ENCODE results near the gene KRTCAP2. TPM values are rescaled to one million over a fixed set of nuclear protein-coding genes. Genes with fewer than 3 reads are reported as not detected.
"Not testable (repeated sequence)": the region's sequence is repeated elsewhere in the genome, so short reads cannot be mapped to it uniquely, and the experiment has no call there.

Gene KRTCAP2
- total RNA-seq, 1 experiment from 2014 or later, result 204 TPM

DNA sequence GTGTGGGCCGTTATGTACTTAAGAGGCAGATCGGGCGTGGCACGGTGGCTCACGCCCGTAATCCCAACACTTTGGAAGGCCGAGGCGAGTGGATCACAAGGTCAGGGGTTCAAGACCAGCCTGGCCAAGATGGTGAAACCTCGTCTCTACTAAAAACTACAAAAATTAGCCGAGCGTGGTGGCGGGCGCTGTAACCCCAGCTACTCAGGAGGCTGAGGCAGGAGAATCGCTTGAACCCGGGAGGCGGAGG lies 20.8 kb upstream of the KRTCAP2 start:
- H3K36me3 ChIP-seq (replicated peaks; ENCODE audit: control insufficient read depth, insufficient read depth, low read length), result peaks cover 19% of the 10 kb centered on the region
- not testable (repeated sequence) for H3K27me3 ChIP-seq (ENCODE audit: control insufficient read depth, insufficient read depth, low read length); DNase-seq
- H3K4me3 ChIP-seq (ENCODE audit: insufficient read depth, low read depth, low read length), result peak overlapping the region; percentile 82

DNA sequence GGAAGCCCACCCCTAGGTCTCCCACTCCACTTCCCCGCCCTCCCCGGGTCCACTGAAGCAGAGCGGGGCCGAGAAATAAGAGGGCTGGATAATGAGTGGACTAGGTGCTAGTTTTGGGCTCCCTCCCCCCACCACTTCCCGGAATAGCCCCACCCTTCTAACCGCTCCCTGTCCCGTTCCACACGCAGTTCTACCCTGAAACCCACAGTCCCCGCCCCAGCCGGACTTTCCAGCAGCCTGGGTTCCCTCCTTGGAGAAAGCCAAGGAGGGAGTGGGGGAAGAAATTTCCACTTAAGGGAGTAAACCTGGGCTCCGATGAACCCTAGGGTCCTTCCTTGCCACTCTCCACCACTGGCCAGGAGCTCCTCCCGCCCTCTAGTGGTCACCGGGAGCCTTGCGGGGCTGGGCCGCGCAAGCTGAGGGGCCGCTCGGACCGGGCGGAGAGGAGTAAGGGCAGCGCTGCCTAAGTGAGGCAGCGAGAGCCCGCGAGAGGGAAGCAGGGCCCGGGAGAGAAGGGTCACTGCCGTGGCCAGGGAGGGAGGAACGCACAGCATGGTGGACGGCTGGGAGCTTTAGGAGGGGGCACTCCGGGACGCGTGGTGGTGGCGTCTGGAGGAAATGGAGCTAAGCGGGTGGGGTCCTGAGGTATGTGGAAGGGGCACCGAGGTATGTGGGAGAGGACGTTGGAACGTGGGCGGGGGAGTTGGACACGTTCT lies 20.3 kb upstream of the KRTCAP2 start:
- peaks cover 17% of the 10 kb centered on the region for H3K36me3 ChIP-seq (replicated peaks; ENCODE audit: control insufficient read depth, insufficient read depth, low read length)
- H3K4me3 ChIP-seq (ENCODE audit: insufficient read depth, low read depth, low read length), result peak overlapping the region; percentile 82
- DNase-seq, result peak; percentile 96
- H3K27me3 ChIP-seq (ENCODE audit: control insufficient read depth, insufficient read depth, low read length), result no peaks in the 10 kb centered on the region

DNA sequence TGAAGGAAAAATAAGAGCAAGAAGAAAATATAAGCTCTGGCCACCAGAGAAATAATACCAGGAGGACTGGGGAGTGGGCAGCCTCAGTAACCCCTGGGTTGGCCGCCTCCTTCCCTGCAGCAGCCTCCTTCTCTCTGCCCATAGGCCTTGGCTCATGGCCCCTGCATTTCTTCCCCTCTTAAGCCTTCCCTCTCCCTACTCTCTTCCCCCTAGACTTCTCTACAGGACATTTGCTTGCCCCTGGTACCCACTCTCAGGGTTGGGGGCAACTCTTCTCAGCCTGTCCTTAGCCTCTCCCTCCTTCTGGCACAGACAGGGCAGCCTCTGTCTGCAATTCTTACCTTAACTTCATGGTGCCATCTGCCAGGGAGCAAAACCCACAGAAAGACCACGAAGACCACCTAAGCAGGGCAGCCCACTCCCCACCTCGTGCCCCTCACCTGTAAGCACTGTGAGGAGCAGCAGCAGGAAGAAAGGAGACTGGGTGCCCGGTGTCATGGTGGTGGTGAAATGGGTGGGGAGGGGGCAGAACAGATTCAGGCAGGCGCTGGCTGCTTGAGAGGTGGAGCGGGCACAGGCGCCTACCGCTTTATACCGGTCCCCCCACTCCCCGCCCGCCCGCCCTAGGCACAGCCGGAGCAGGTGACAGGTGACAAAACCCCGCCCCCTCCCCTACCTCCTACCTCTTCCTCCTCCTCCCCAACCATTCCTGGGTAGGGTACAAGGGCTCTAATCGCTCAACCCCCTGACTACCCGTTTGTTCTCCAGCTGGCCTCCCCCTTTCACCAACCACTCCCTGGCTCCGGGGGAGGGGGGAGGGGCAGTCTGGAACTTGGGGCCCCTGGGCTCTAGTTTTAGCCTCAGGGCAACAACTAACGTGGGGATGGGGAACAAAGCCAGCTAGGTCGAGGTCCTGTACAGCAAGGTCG lies 19.5 kb upstream of the KRTCAP2 start:
- H3K36me3 ChIP-seq (replicated peaks; ENCODE audit: control insufficient read depth, insufficient read depth, low read length), result peaks cover 8% of the 10 kb centered on the region
- DNase-seq, result peak; percentile 90
- H3K4me3 ChIP-seq (ENCODE audit: insufficient read depth, low read depth, low read length), result peak overlapping the region; percentile 82

DNA sequence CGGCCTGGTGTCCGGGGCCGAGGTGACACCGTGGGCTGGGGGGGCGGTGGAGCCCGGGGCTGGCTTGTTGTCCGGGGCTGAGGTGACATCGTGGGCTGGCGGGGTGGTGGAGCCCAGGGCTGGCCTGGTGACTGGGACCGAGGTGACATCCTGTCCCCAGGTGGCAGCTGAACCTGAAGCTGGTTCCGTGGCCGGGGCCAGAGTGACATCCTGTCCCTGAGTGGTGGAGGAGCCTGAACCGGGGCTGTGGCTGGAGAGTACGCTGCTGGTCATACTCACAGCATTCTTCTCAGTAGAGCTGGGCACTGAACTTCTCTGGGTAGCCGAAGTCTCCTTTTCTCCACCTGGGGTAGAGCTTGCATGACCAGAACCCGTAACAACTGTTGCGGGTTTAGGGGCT lies 18.8 kb upstream of the KRTCAP2 start:
- peaks cover 3% of the 10 kb centered on the region for H3K36me3 ChIP-seq (replicated peaks; ENCODE audit: control insufficient read depth, insufficient read depth, low read length)
- no peak overlapping the region for H3K4me3 ChIP-seq (ENCODE audit: insufficient read depth, low read depth, low read length)
- H3K27me3 ChIP-seq (ENCODE audit: control insufficient read depth, insufficient read depth, low read length), result no peaks in the 10 kb centered on the region
- DNase-seq, result peak; percentile 43

More for the DNA sequence above, 19.5 kb upstream of the KRTCAP2 start:
- no peaks in the 10 kb centered on the region for H3K27me3 ChIP-seq (ENCODE audit: control insufficient read depth, insufficient read depth, low read length)

DNA sequence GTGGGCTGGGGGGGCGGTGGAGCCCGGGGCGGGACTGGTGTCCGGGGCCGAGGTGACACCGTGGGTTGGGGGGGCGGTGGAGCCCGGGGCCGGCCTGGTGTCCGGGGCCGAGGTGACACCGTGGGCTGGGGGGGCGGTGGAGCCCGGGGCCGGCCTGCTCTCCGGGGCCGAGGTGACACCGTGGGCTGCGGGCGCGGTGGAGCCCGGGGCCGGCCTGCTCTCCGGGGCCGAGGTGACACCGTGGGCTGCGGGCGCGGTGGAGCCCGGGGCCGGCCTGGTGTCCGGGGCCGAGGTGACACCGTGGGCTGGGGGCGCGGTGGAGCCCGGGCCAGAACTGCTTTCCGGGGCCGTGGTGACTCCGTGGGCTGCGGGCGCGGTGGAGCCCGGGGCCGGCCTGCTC lies 16.8 kb upstream of the KRTCAP2 start:
- not testable (repeated sequence) for H3K4me3 ChIP-seq (ENCODE audit: insufficient read depth, low read depth, low read length); H3K36me3 ChIP-seq (replicated peaks; ENCODE audit: control insufficient read depth, insufficient read depth, low read length); H3K27me3 ChIP-seq (ENCODE audit: control insufficient read depth, insufficient read depth, low read length); DNase-seq

DNA sequence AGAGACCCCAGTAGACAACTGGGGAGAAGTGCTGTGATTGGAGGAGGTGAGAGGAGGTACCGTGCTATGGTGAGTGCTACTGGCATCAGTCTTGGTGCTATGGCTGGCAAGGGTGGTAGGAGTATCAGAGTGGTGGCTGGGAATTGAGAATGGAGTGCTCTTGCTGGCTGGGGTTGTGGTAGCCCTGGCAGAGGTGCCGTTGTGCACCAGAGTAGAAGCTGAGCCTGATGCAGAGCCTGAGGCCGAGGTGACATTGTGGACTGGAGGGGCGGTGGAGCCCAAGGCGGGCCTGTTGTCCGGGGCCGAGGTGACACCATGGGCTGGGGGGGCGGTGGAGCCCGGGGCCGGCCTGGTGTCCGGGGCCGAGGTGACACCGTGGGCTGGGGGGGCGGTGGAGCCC lies 15.2 kb upstream of the KRTCAP2 start:
- H3K36me3 ChIP-seq (replicated peaks; ENCODE audit: control insufficient read depth, insufficient read depth, low read length), result no peaks in the 10 kb centered on the region; the same call in 1 of the 2 replicates
- DNase-seq, result peak; percentile 28
- H3K27me3 ChIP-seq (ENCODE audit: control insufficient read depth, insufficient read depth, low read length), result no peaks in the 10 kb centered on the region
- no peak overlapping the region for H3K4me3 ChIP-seq (ENCODE audit: insufficient read depth, low read depth, low read length)

DNA sequence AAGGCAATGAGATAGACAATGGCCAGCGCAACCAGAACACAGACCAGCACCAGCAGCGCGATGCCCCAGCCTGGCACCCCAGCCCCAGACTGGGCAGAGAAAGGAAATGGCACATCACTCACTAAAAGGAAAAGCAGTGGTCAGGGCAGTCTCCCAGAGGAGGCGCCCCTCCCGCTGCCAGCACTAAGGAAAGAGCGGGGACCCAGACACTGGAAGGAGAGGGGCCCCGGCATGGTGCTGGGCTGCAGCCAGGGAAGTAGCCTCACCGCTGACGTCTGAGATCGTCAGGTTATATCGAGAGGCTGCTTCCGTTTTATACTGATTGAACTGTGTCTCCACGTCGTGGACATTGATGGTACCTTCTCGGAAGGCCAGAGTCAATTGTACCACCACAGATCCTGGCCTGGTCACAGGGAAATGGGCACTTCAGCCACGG lies 14.4 kb upstream of the KRTCAP2 start:
- DNase-seq, result peak; percentile 66
- Histone ChIP-seq H3K4me3 (ENCODE audit: insufficient read depth, low read depth, low read length) (no peak overlapping the region), H3K36me3 (replicated peaks; ENCODE audit: control insufficient read depth, insufficient read depth, low read length) (no peaks in the 10 kb centered on the region; the same call in 1 of the 2 replicates), H3K27me3 (ENCODE audit: control insufficient read depth, insufficient read depth, low read length) (no peaks in the 10 kb centered on the region)

DNA sequence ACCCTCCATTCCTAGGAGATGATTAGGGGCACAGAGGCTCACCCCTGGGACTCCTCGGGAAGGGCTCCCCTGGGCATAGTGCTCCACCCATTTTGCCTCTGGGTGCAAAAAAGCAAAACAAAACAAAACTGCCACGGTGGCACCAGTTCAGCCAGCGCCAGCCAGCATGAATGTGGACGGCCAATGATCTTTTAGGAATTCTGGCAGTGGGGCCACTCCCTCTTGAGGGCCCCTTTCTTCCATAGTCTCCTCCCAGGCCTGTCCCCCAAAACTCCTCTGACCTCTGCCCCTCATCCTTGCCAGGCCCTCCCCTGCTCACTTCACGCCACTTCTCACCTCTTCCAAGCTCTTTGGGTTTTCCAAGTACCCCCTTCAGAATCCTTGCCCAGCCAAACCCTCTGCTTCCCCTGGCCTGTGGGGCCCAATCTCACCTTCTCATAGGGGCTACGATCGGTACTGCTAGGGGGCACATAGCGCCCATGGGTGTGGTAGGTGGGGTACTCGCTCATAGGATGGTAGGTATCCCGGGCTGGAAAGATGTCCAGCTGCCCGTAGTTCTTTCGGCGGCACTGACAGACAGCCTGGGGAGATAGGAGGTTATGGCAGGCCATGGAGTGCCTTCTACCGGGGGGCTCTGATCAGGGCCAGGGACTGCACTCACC lies 13.8 kb upstream of the KRTCAP2 start:
- Histone ChIP-seq H3K27me3 (ENCODE audit: control insufficient read depth, insufficient read depth, low read length) (no peaks in the 10 kb centered on the region), H3K4me3 (ENCODE audit: insufficient read depth, low read depth, low read length) (no peak overlapping the region), H3K36me3 (replicated peaks; ENCODE audit: control insufficient read depth, insufficient read depth, low read length) (peaks cover 2% of the 10 kb centered on the region)
- DNase-seq, result no peak

DNA sequence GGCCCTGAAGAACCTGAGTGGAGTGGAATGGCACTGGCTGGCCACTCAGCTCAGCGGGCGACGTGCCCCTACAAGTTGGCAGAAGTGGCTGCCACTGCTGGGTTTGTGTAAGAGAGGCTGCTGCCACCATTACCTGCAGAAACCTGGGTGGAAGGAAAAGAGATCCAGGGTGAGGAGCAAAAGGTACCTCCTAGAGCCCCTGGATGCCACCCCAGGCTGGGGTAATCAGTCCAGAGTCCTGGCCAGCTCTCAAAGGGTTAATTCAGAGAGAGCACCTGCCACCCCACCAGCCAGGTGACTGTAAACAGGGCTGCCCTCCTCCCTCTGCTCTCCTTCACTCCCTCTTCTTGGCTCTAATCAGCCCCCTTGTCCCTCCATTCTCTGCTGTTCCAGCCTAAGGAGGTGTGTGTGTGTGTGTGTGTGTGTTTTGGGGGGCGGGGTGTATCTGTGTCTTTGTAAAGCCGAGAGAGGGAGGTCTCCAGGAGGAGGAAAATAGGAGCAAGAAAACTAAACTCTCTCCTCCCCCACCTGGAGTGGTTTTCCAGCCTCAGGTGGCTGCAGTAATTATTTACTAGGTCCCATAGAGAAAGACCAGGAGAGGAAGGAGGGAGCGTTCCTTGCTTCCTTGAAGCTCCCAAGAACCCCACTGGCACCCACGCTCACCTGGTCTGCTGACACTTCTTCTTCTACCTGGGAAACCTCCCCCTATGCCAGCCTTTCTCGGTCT lies 13.1 kb upstream of the KRTCAP2 start:
- Histone ChIP-seq H3K36me3 (replicated peaks; ENCODE audit: control insufficient read depth, insufficient read depth, low read length) (peaks cover 4% of the 10 kb centered on the region), H3K4me3 (ENCODE audit: insufficient read depth, low read depth, low read length) (no peak overlapping the region), H3K27me3 (ENCODE audit: control insufficient read depth, insufficient read depth, low read length) (no peaks in the 10 kb centered on the region)
- peak; percentile 81 for DNase-seq

DNA sequence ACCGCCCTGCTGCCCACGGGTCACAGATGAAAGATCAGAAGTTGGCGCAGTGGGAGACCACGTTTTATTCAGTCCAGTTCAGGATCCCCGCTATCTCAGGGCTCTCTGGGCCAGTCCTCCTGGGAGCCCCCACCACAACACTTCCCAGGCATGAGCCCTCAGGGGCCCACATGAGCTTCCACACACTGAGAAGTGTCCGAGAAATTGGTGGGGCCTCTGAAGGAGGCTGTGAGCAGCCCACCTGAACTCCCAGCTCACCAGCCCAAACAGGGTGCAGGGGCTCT lies 12.6 kb upstream of the KRTCAP2 start:
- no peak overlapping the region for H3K4me3 ChIP-seq (ENCODE audit: insufficient read depth, low read depth, low read length)
- H3K27me3 ChIP-seq (ENCODE audit: control insufficient read depth, insufficient read depth, low read length), result no peaks in the 10 kb centered on the region
- H3K36me3 ChIP-seq (replicated peaks; ENCODE audit: control insufficient read depth, insufficient read depth, low read length), result peaks cover 4% of the 10 kb centered on the region
- DNase-seq, result no peak

DNA sequence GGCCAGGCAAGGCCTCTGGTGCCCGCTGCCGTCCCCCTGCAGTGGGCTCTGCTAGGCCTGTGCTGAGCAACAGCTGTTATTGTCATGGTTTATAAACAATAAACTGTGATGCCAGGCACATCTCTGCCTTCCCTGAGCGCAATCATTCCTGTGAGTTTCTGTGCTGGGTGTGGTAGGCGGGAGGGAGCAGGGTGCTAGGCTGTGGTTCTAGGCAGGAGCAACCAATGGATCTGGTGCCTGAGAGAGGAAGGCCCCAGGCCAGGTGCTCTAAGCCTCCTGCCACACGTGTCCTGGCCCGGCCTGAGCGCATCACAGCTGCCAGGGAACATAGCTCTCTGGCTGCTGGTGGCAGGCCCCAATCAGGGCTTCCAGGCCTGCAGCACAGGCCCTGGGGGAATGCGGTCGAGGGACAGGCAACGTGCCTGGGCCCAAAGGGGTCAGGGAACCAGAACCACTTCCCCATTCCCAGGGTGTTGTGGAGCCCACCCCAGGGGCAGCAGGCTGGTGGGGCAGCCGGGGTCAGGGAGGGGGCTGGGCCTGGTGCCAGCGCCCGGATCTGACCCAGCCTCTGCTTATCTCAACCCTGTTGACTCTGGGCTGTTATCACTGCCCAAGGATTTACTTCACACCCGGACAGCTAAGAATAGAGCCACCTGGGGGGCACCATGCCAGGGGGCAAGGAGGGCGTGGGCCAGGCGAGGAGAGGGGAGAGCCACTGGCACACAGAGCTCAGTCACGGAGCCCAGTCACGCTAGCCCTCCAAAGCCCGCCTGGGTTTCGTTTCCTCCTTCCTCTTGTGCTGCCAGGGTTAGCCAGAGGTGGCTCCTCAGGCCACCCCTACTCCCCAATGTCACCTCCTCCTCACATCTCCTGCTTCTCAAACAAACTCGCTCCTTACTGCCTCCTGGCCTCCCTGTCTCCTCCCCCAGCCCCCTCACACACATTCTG lies 12.0 kb upstream of the KRTCAP2 start:
- Histone ChIP-seq H3K4me3 (ENCODE audit: insufficient read depth, low read depth, low read length) (no peak overlapping the region), H3K27me3 (ENCODE audit: control insufficient read depth, insufficient read depth, low read length) (no peaks in the 10 kb centered on the region), H3K36me3 (replicated peaks; ENCODE audit: control insufficient read depth, insufficient read depth, low read length) (peaks cover 4% of the 10 kb centered on the region)
- DNase-seq, result peak; percentile 72

DNA sequence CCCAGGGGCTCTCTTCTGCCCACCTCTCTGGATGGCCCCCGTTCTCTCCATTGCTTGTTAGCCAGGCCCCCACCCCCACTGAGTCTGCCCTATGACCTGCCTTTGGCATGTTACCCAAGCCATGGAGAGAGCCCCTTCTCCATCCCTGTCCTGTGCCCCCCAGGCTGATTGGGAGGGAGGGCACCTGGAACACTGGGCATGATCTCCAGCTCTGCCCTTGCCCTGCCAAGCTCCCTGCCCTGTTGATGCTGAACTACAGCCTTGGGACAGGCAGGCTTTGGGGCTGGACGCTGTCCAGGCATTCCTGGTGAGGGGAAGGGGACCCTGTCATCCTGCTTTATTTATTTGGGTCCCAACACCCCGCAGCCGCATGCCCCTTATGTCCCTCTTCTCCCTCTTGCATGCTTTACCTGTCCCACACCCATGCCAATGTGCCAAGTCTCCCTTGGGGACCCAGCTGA lies 11.3 kb upstream of the KRTCAP2 start:
- DNase-seq, result peak; percentile 27
- no peak overlapping the region for H3K4me3 ChIP-seq (ENCODE audit: insufficient read depth, low read depth, low read length)
- H3K36me3 ChIP-seq (replicated peaks; ENCODE audit: control insufficient read depth, insufficient read depth, low read length), result peaks cover 6% of the 10 kb centered on the region
- H3K27me3 ChIP-seq (ENCODE audit: control insufficient read depth, insufficient read depth, low read length), result no peaks in the 10 kb centered on the region

DNA sequence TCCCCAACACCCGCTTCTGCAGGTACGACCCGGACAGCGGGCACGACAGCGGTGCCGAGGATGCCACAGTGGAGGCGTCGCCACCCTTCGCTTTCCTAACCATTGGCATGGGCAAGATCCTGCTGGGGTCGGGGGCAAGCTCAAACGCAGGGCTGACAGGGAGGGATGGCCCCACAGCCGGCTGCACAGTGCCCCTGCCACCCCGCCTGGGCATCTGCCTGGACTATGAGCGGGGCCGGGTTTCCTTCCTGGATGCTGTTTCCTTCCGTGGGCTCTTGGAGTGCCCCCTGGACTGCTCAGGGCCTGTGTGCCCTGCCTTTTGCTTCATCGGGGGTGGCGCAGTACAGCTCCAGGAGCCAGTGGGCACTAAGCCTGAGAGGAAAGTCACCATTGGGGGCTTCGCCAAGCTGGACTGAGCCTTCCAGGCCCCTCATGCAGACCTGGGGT lies 10.7 kb upstream of the KRTCAP2 start:
- Histone ChIP-seq H3K4me3 (ENCODE audit: insufficient read depth, low read depth, low read length) (no peak overlapping the region), H3K27me3 (ENCODE audit: control insufficient read depth, insufficient read depth, low read length) (no peaks in the 10 kb centered on the region), H3K36me3 (replicated peaks; ENCODE audit: control insufficient read depth, insufficient read depth, low read length) (peaks cover 10% of the 10 kb centered on the region)
- peak; percentile 35 for DNase-seq

All from H7 (cell line).